Esophagus squamous epithelium (tissue), 5 donors: Measurements from ENCODE around the gene LDLRAD4. TPM values are rescaled to one million over a fixed set of nuclear protein-coding genes. Genes with fewer than 3 reads are reported as not detected.

Experiments used
- DNase-seq: peaks from one replicate; lab custom pipeline; 2025; lab: John Stamatoyannopoulos, UW
- H3K27ac ChIP-seq, 4 donors: fragments of 200-600 bp; sonication (generic); one replicate each; pipeline ENCODE4 v1.5.1; 2016 to 2019; ENCODE audit warnings: mild to moderate bottlenecking in 1 of 4
- H3K27me3 ChIP-seq, 4 donors: fragments of 200-600 bp; sonication (generic); 1 replicate in 3 of 4; 2 replicates in 1 of 4; pipeline versions ENCODE4 v1.5.1 to v1.6.0; 2017 to 2021; ENCODE audit warnings: antibody characterized with exemption in 1 of 4
- H3K36me3 ChIP-seq, 3 donors: fragments of 200-600 bp; sonication (generic); one replicate each; pipeline ENCODE4 v1.5.1; 2016 to 2019
- H3K4me1 ChIP-seq, 3 donors: fragments of 200-600 bp; sonication (generic); one replicate each; pipeline ENCODE4 v1.5.1; 2017 to 2019
- H3K4me3 ChIP-seq, 4 donors: fragments of 200-600 bp; sonication (generic); 1 replicate in 3 of 4; 2 replicates in 1 of 4; pipeline ENCODE4 v1.5.1; 2016 to 2019; ENCODE audit warnings: mild to moderate bottlenecking in 2 of 4, moderate library complexity in 1 of 4
- H3K9me3 ChIP-seq, 3 donors: fragments of 200-600 bp; sonication (generic); one replicate each; pipeline ENCODE4 v1.5.1; 2016 to 2019
- CTCF ChIP-seq, 6 experiments: fragments of 450-650 bp in 4 of 6; fragments of 200-600 bp in 2 of 6; sonication (generic) in 2 of 6; IDR thresholded peaks; one replicate each; pipeline ENCODE4 v1.5.1; 2016 to 2019; ENCODE audit warnings: antibody characterized with exemption in 6 of 6, mild to moderate bottlenecking in 4 of 6, moderate library complexity in 4 of 6
- POLR2A ChIP-seq, 4 donors: fragments of 450-650 bp; IDR thresholded peaks; one replicate each; pipeline ENCODE4 v1.6.1; 2017; ENCODE audit warnings: antibody characterized with exemption in 4 of 4, mild to moderate bottlenecking in 4 of 4, moderate library complexity in 3 of 4
- WGBS, 2 donors: methylation state at CpG; one replicate each; pipeline ENCODE4 v1.1.5; 2018; 5-methylcytosine and 5-hydroxymethylcytosine counted together
- intact Hi-C: fragments of 100-400 bp; cut with DNase I; formaldehyde crosslinking; loops from one replicate; pipeline ENCODE4 v1.15.0; 2022
- total RNA-seq, 4 donors: library from RNA; depleted of rRNA; stranded (reverse); fragments of >200 nt; gene quantifications; one replicate each; pipeline ENCODE4 v1.1.0, GENCODE V29; 2016
- donor health status: DM: yes; HTN: yes; CAD: no.

LDLRAD4 gene
- total RNA-seq, 4 donors from 2014 or later, result 0.91 to 17.9 (median 6.8) TPM

GRCh38 chr18:13239171-13239956 is 20.8 kb downstream of the LDLRAD4 start:
- TF ChIP-seq CTCF (IDR thresholded peaks at IDR 0.05) (no peak), POLR2A (IDR thresholded peaks at IDR 0.05) (no peak)
- intact Hi-C loops, result no loop called here
- Histone ChIP-seq H3K36me3 (no peaks in the 10 kb centered on the region), H3K27me3 (no peaks in the 10 kb centered on the region), H3K27ac (no peak overlapping the region), H3K4me1 (peaks cover 0 to 16% (median 0%) of the 10 kb centered on the region in 3 donors), H3K4me3 (no peak overlapping the region), H3K9me3 (no peaks in the 10 kb centered on the region)
- DNase-seq, result no peak
- 66 to 79% methylated on average over 11 to 13 of the region's 13 CpGs for WGBS, 2 donors

GRCh38 chr18:13240060-13240725 is 21.6 kb downstream of the LDLRAD4 start:
- H3K36me3 ChIP-seq, result no peaks in the 10 kb centered on the region
- H3K4me3 ChIP-seq, result no peak overlapping the region
- 94 to 98% methylated on average over 10 to 12 of the region's 15 CpGs for WGBS, 2 donors
- H3K9me3 ChIP-seq, result no peaks in the 10 kb centered on the region
- H3K27ac ChIP-seq, result no peak overlapping the region
- H3K4me1 ChIP-seq, result peaks cover 0 to 13% (median 0%) of the 10 kb centered on the region in 3 donors
- no peak for TF ChIP-seq POLR2A (IDR thresholded peaks at IDR 0.05)
- no peak for TF ChIP-seq CTCF (IDR thresholded peaks at IDR 0.05)
- intact Hi-C loops, result no loop called here
- H3K27me3 ChIP-seq, result no peaks in the 10 kb centered on the region
- DNase-seq, result no peak

GRCh38 chr18:13241083-13241892 is 22.7 kb downstream of the LDLRAD4 start:
- Histone ChIP-seq H3K27me3 (no peaks in the 10 kb centered on the region), H3K4me3 (no peak overlapping the region), H3K4me1 (peaks cover 0 to 2% (median 0%) of the 10 kb centered on the region in 3 donors), H3K27ac (no peak overlapping the region), H3K36me3 (no peaks in the 10 kb centered on the region), H3K9me3 (no peaks in the 10 kb centered on the region)
- no peak for TF ChIP-seq POLR2A (IDR thresholded peaks at IDR 0.05)
- TF ChIP-seq CTCF (IDR thresholded peaks at IDR 0.05), result no peak
- 89 to 97% methylated on average over 20 to 21 of the region's 31 CpGs for WGBS, 2 donors
- intact Hi-C loops, result no loop called here
- DNase-seq, result no peak

GRCh38 chr18:13241893-13242175 is 23.3 kb downstream of the LDLRAD4 start:
- 87 to 96% methylated on average over 13 of the region's 13 CpGs for WGBS, 2 donors
- no peak overlapping the region for H3K4me3 ChIP-seq
- TF ChIP-seq CTCF (IDR thresholded peaks at IDR 0.05), result no peak
- no peak for TF ChIP-seq POLR2A (IDR thresholded peaks at IDR 0.05)
- intact Hi-C loops, result no loop called here
- no peaks in the 10 kb centered on the region for H3K27me3 ChIP-seq
- H3K4me1 ChIP-seq, result no peaks in the 10 kb centered on the region
- H3K27ac ChIP-seq, result no peak overlapping the region
- H3K9me3 ChIP-seq, result no peaks in the 10 kb centered on the region
- H3K36me3 ChIP-seq, result no peaks in the 10 kb centered on the region
- DNase-seq, result no peak
